ENCODE measurements around the gene EBF4.

GRCh38 chr20:2643708-2644107 lies 48.9 kb upstream of the EBF4 start:
- TF ChIP-seq CTCF (conservative IDR thresholded peaks at IDR 0.05 in 1 of 2, IDR thresholded peaks at IDR 0.05 in 1 of 2; ENCODE audit: extremely low read depth in 1 of 2, insufficient read depth in 1 of 2, low read depth in 1 of 2, low read length in 2 of 2) (no peak), EZH2 (IDR thresholded peaks at IDR 0.05; ENCODE audit: borderline replicate concordance, low read length) (no peak)

Data from mammary epithelial cell (primary cell).